Fibroblast of peridontal ligament (primary cell): Measurements from ENCODE around the gene RAD51B.

Source experiments
- DNase-seq: peaks from one replicate; pipeline ENCODE4 v3.0.0-alpha.2; 2010; ENCODE audit errors: extremely low read depth

Gene RAD51B

GRCh38 chr14:68173227-68173972, 353.8 kb downstream of the RAD51B start:
- peak; percentile 77 for DNase-seq

- DNase-seq = no peak
Observed at GRCh38 chr14:68174446-68174845, 354.9 kb downstream of the RAD51B start.

GRCh38 chr14:68176687-68177086, 357.1 kb downstream of the RAD51B start:
- no peak for DNase-seq

GRCh38 chr14:68177728-68178127, 358.1 kb downstream of the RAD51B start:
- DNase-seq = no peak

GRCh38 chr14:68178282-68178681, 358.7 kb downstream of the RAD51B start:
- DNase-seq = no peak

GRCh38 chr14:68181519-68182326, 362.1 kb downstream of the RAD51B start:
- peak; percentile 62 for DNase-seq

GRCh38 chr14:68182492-68182891, 362.9 kb downstream of the RAD51B start:
- no peak for DNase-seq

GRCh38 chr14:68186500-68187276, 367.1 kb downstream of the RAD51B start:
- DNase-seq = peak; percentile 73

GRCh38 chr14:68188174-68188573, 368.6 kb downstream of the RAD51B start:
- DNase-seq = no peak

GRCh38 chr14:68190032-68190431, 370.5 kb downstream of the RAD51B start:
- no peak for DNase-seq

GRCh38 chr14:68191567-68192321, 372.2 kb downstream of the RAD51B start:
- no peak for DNase-seq

- DNase-seq = no peak
Observed at GRCh38 chr14:68192935-68193334, 373.4 kb downstream of the RAD51B start.

GRCh38 chr14:68193970-68194681, 374.5 kb downstream of the RAD51B start:
- DNase-seq = peak; percentile 60

GRCh38 chr14:68195126-68195525, 375.5 kb downstream of the RAD51B start:
- DNase-seq = no peak

GRCh38 chr14:68198713-68199495, 379.3 kb downstream of the RAD51B start:
- peak; percentile 48 for DNase-seq

GRCh38 chr14:68199554-68200151, 380.1 kb downstream of the RAD51B start:
- peak; percentile 75 for DNase-seq

GRCh38 chr14:68203871-68204270, 384.3 kb downstream of the RAD51B start:
- DNase-seq = no peak

- peak; percentile 97 for DNase-seq
Observed at GRCh38 chr14:68208218-68208617, 388.6 kb downstream of the RAD51B start.

GRCh38 chr14:68208626-68209317, 389.2 kb downstream of the RAD51B start:
- DNase-seq = peak; percentile 31
